ENCODE results near the gene CHAF1B. TPM values are rescaled to one million over a fixed set of nuclear protein-coding genes. Genes with fewer than 3 reads are reported as not detected.

The CHAF1B gene
- total and polyA plus RNA-seq, 10 of the 15 experiments (the other 5 are each of a cell fraction or from before 2014, with no cell fraction given) = 5.9 to 31.5 (median 17.3) TPM

- CTCF ChIA-PET = no interaction called here
- intact Hi-C loops (cut with micrococcal nuclease; ENCODE audit: unreplicated experiment) = no loop called here
- Histone ChIP-seq H4K20me1 (ENCODE audit: control insufficient read depth, insufficient read depth) (no peaks in the 10 kb centered on the region), H3K36me3 (ENCODE audit: control insufficient read depth in 2 of 2, insufficient read depth in 2 of 2, low read length in 1 of 2) (no peaks in the 10 kb centered on the region), H3K9ac (ENCODE audit: control insufficient read depth, insufficient read depth, low read length) (no peak overlapping the region), H3K27ac (ENCODE audit: control insufficient read depth, insufficient read depth) (no peak overlapping the region), H3K4me2 (ENCODE audit: control insufficient read depth, insufficient read depth) (no peak overlapping the region), H3K4me1 (ENCODE audit: control insufficient read depth, insufficient read depth, low read length) (no peaks in the 10 kb centered on the region), H3K79me2 (ENCODE audit: control insufficient read depth, insufficient read depth, low read length) (no peaks in the 10 kb centered on the region), H3K4me3 (no peak overlapping the region), H3K9me3 (replicated peaks; ENCODE audit: control insufficient read depth, insufficient read depth, low read length) (no peaks in the 10 kb centered on the region), H3K27me3 (replicated peaks in 1 of 2; ENCODE audit: control insufficient read depth in 2 of 2, insufficient read depth in 2 of 2, low read length in 1 of 2) (no peaks in the 10 kb centered on the region), H2AFZ (ENCODE audit: control insufficient read depth, low read depth, low read length) (no peak overlapping the region)
- 75% methylated on average over 15 of the region's 16 CpGs for WGBS (ENCODE audit: insufficient coverage, insufficient replicate concordance, low lambda C conversion rate, missing lambda C conversion rate)
- TF ChIP-seq MEF2B (IDR thresholded peaks at IDR 0.05; ENCODE audit: partially characterized antibody, poor library complexity, severe bottlenecking) (no peak), SREBF2 (IDR thresholded peaks at IDR 0.05; ENCODE audit: low read length) (no peak), PML (IDR thresholded peaks at IDR 0.05; ENCODE audit: low read length) (no peak), NFYA (IDR thresholded peaks at IDR 0.05; ENCODE audit: borderline replicate concordance, low read depth, low read length) (no peak), HCFC1 (IDR thresholded peaks at IDR 0.05; ENCODE audit: low read length) (no peak), E4F1 (IDR thresholded peaks at IDR 0.05; ENCODE audit: borderline replicate concordance, partially characterized antibody) (no peak), NKRF (conservative IDR thresholded peaks at IDR 0.05) (no peak), SUPT20H (IDR thresholded peaks at IDR 0.05; ENCODE audit: borderline replicate concordance, control insufficient read depth, low read depth, low read length) (no peak), PAX8 (IDR thresholded peaks at IDR 0.05) (no peak), RELB (IDR thresholded peaks at IDR 0.05; ENCODE audit: low read depth) (no peak), STAT3 (IDR thresholded peaks at IDR 0.05; ENCODE audit: low read depth, low read length) (no peak), CHD2 (IDR thresholded peaks at IDR 0.05; ENCODE audit: borderline replicate concordance, low read depth, low read length) (no peak), ZNF217 (IDR thresholded peaks at IDR 0.05) (no peak), TCF3 (IDR thresholded peaks at IDR 0.05; ENCODE audit: borderline replicate concordance, insufficient read depth, low read depth, low read length) (no peak)
- in situ Hi-C loops (cut with MboI) = no loop called here
- no TSS peak for BruUV-seq (replicated peaks)
- FAIRE-seq = no peak
- no peak for DNase-seq (ENCODE audit: low read depth, low spot score)
- ATAC-seq = no peak
- SMC1A ChIA-PET (ENCODE audit: uncharacterized antibody, unreplicated experiment) = no interaction called here
- RAD21 ChIA-PET (ENCODE audit: unreplicated experiment) = no interaction called here
- POLR2A ChIA-PET = interaction anchor here (0.5 kb wide), 1 partner anchor 16 kb away, joined by 3 read pairs; no protein-coding TSS in a partner anchor
Measured at GRCh38 chr21:36460866-36461265, 75.7 kb downstream of the CHAF1B start.

Data from GM12878 (cell line).